CD4-positive, alpha-beta T cell (primary cell): ENCODE measurements around the gene NUDCD3. TPM values are rescaled to one million over a fixed set of nuclear protein-coding genes. Genes with fewer than 3 reads are reported as not detected.

Source experiments
- ATAC-seq: fragments of 200-7000 bp; cut with Tn5 transposase; one replicate; pipeline ENCODE4 v1.10.0; 2022; ENCODE audit warnings: mild to moderate bottlenecking; ENCODE audit not compliant: poor library complexity
- CTCF ChIA-PET: fragments of 350-600 bp; sonication (Branson Sonifier 250); formaldehyde crosslinking; loops from one replicate; lab custom pipeline; 2021; ENCODE audit warnings: antibody characterized with exemption, inconsistent platforms; lab: Charles Lee
- POLR2A ChIA-PET: fragments of 350-600 bp; sonication (Branson Sonifier 250); formaldehyde crosslinking; loops from one replicate; lab custom pipeline; 2021; ENCODE audit warnings: antibody characterized with exemption, inconsistent platforms; lab: Charles Lee
- DNase-seq, 14 experiments: peaks; one replicate each; pipeline ENCODE4 v3.0.0-alpha.2; 2013 to 2020; ENCODE audit warnings: mixed read lengths in 2 of 14
- H3K27ac ChIP-seq, 2 donors: one replicate each; pipeline versions ENCODE4 v1.5.1 to v1.7.0; 2013; ENCODE audit warnings: low read length in 2 of 2, low read depth in 1 of 2, mild to moderate bottlenecking in 1 of 2
- H3K27me3 ChIP-seq, 2 experiments: 1 replicate in 1 of 2; 2 replicates in 1 of 2; pipeline versions ENCODE4 v1.6.1 to v1.7.0; 2013; ENCODE audit warnings: low read length in 2 of 2, control low read depth in 1 of 2, mild to moderate bottlenecking in 1 of 2, moderate library complexity in 1 of 2; ENCODE audit not compliant: insufficient read depth in 2 of 2, control insufficient read depth in 1 of 2
- H3K36me3 ChIP-seq: one replicate; pipeline ENCODE4 v1.6.1; 2013; ENCODE audit warnings: low read length, control low read depth; ENCODE audit not compliant: insufficient read depth
- H3K4me1 ChIP-seq: one replicate; pipeline ENCODE4 v1.6.1; 2013; ENCODE audit warnings: low read length, control low read depth; ENCODE audit not compliant: insufficient read depth
- H3K4me3 ChIP-seq: one replicate; pipeline ENCODE4 v1.5.1; 2013; ENCODE audit warnings: mild to moderate bottlenecking, low read length, moderate library complexity
- H3K9me3 ChIP-seq, 2 experiments: 1 replicate in 1 of 2; 2 replicates in 1 of 2; pipeline versions ENCODE4 v1.6.1 to v1.7.0; 2013; ENCODE audit warnings: low read length in 2 of 2, mild to moderate bottlenecking in 2 of 2, control low read depth in 1 of 2, moderate library complexity in 1 of 2; ENCODE audit not compliant: control insufficient read depth in 1 of 2, insufficient read depth in 1 of 2
- H3K27ac Mint-ChIP-seq: one replicate; pipeline ENCODE4 v1.8.0; 2020; ENCODE audit warnings: mixed read lengths
- H3K27me3 Mint-ChIP-seq: one replicate; pipeline ENCODE4 v1.8.0; 2021; ENCODE audit warnings: mixed read lengths
- H3K36me3 Mint-ChIP-seq: one replicate; pipeline ENCODE4 v1.8.0; 2021; ENCODE audit warnings: low read depth, mixed read lengths
- H3K4me1 Mint-ChIP-seq: one replicate; pipeline ENCODE4 v1.8.0; 2021; ENCODE audit warnings: low read depth, mixed read lengths
- H3K4me3 Mint-ChIP-seq: one replicate; pipeline ENCODE4 v1.8.0; 2020; ENCODE audit warnings: mild to moderate bottlenecking, mixed read lengths
- H3K9me3 Mint-ChIP-seq: one replicate; pipeline ENCODE4 v1.8.0; 2020; ENCODE audit warnings: mixed read lengths
- CTCF ChIP-seq: fragments of 200-600 bp; IDR thresholded peaks from one replicate; pipeline ENCODE4 v1.8.0; 2022; ENCODE audit warnings: antibody characterized with exemption, mild to moderate bottlenecking
- intact Hi-C, 2 experiments: fragments of 100-400 bp; cut with DNase I in 1 of 2; cut with micrococcal nuclease in 1 of 2; formaldehyde crosslinking; loops; one replicate each; pipeline versions ENCODE4 v1.15.1 to v1.9.0; 2023 to 2025; cut with DNase I, micrococcal nuclease
- total RNA-seq, 174 experiments: library from RNA in 2 of 174; stranded (reverse) in 2 of 174; gene quantifications; one replicate each; pipeline ENCODE4 v1.2.3 and lab custom pipeline; 2021 to 2026

NUDCD3 gene
- total RNA-seq, 2 experiments from 2014 or later: 56.6 to 60.6 TPM

- no peak for TF ChIP-seq CTCF
- Mint-ChIP-seq H3K9me3 (no peaks in the 10 kb centered on the region), H3K4me1 (no peaks in the 10 kb centered on the region), H3K27ac (peak overlapping the region; percentile 39), H3K27me3 (no peaks in the 10 kb centered on the region), H3K36me3 (peaks cover 16% of the 10 kb centered on the region), H3K4me3 (no peak overlapping the region)
- ATAC-seq (no peak), DNase-seq (no peak)
- Histone ChIP-seq H3K9me3 (no peaks in the 10 kb centered on the region), H3K27ac (no peak overlapping the region), H3K4me1 (no peaks in the 10 kb centered on the region), H3K36me3 (peaks cover 17% of the 10 kb centered on the region), H3K27me3 (no peaks in the 10 kb centered on the region), H3K4me3 (no peak overlapping the region)
- POLR2A ChIA-PET: no interaction called here
- intact Hi-C loops: no loop called here
- CTCF ChIA-PET: no interaction called here
Measured at GRCh38 chr7:44379366-44380188, 110.9 kb downstream of the NUDCD3 start.

GRCh38 chr7:44378744-44379143 lies 111.7 kb downstream of the NUDCD3 start:
- H3K9me3 ChIP-seq: no peaks in the 10 kb centered on the region
- H3K4me3 ChIP-seq: no peak overlapping the region
- intact Hi-C loops: no loop called here
- H3K27me3 ChIP-seq: no peaks in the 10 kb centered on the region
- no peak for ATAC-seq
- ChIA-PET CTCF (interaction anchor here (0.6 kb wide), 1 partner anchor 616 kb away, joined by 3 read pairs; no protein-coding TSS in a partner anchor), POLR2A (no interaction called here)
- no peaks in the 10 kb centered on the region for H3K27me3 Mint-ChIP-seq
- H3K27ac ChIP-seq: no peak overlapping the region
- no peaks in the 10 kb centered on the region for H3K4me1 Mint-ChIP-seq
- no peak for TF ChIP-seq CTCF
- no peak overlapping the region for H3K4me3 Mint-ChIP-seq
- H3K9me3 Mint-ChIP-seq: no peaks in the 10 kb centered on the region
- H3K4me1 ChIP-seq: no peaks in the 10 kb centered on the region
- peak overlapping the region; percentile 39 for H3K27ac Mint-ChIP-seq
- H3K36me3 ChIP-seq: peaks cover 9% of the 10 kb centered on the region
- peaks cover 8% of the 10 kb centered on the region for H3K36me3 Mint-ChIP-seq
- DNase-seq: no peak

- ATAC-seq (no peak), DNase-seq (no peak)
- ChIA-PET CTCF (no interaction called here), POLR2A (no interaction called here)
- Mint-ChIP-seq H3K4me3 (no peak overlapping the region), H3K27me3 (peaks cover 5% of the 10 kb centered on the region), H3K4me1 (no peaks in the 10 kb centered on the region), H3K9me3 (no peaks in the 10 kb centered on the region), H3K27ac (peak overlapping the region; percentile 9), H3K36me3 (peaks cover 5% of the 10 kb centered on the region)
- no peaks in the 10 kb centered on the region for H3K4me1 ChIP-seq
- no peaks in the 10 kb centered on the region for H3K9me3 ChIP-seq
- no peaks in the 10 kb centered on the region for H3K27me3 ChIP-seq
- TF ChIP-seq CTCF: no peak
- intact Hi-C loops: no loop called here
- H3K27ac ChIP-seq: peak overlapping the region in 1 of 2 donors; percentile 37
- H3K4me3 ChIP-seq: no peak overlapping the region
- H3K36me3 ChIP-seq: peaks cover 1% of the 10 kb centered on the region
Measured at GRCh38 chr7:44377681-44378421, 112.6 kb downstream of the NUDCD3 start.
